VCaP (cell line): Measurements from ENCODE around the gene WWOX.

Source experiments
- H3K27ac ChIP-seq: fragments of 450-650 bp; 2 replicates; pipeline ENCODE4 v1.5.1; 2017
- CTCF ChIP-seq: fragments of 450-650 bp; conservative IDR thresholded peaks from 2 replicates; pipeline ENCODE4 v1.5.1; 2017; ENCODE audit warnings: mild to moderate bottlenecking, moderate library complexity

The WWOX gene

GRCh38 chr16:79021991-79022630 lies 922.7 kb downstream of the WWOX start:
- no peak overlapping the region for H3K27ac ChIP-seq
- no peak for TF ChIP-seq CTCF

- TF ChIP-seq CTCF, result no peak
- H3K27ac ChIP-seq, result no peak overlapping the region
Measured at GRCh38 chr16:79026117-79026516, 926.7 kb downstream of the WWOX start.

DNA sequence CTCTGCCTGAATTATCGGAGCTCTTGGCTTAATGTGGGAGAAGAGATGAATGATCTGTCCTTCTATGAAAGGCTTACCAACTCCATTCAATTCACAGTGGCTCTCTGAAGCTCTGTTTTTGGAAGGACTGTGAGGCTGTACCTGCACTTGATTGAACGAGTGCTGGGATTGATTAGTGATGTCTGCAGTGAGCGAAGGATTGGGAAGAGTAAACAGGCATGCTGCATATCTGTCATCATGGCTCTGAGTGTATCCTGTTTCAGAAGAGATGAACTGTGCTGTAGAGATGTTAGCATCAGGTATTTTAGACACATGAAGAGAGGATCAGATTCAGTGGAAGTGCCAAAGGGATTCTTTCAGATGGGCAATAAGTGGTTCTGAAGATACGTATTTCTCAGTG lies 937.1 kb downstream of the WWOX start:
- no peak overlapping the region for H3K27ac ChIP-seq
- no peak for TF ChIP-seq CTCF

DNA sequence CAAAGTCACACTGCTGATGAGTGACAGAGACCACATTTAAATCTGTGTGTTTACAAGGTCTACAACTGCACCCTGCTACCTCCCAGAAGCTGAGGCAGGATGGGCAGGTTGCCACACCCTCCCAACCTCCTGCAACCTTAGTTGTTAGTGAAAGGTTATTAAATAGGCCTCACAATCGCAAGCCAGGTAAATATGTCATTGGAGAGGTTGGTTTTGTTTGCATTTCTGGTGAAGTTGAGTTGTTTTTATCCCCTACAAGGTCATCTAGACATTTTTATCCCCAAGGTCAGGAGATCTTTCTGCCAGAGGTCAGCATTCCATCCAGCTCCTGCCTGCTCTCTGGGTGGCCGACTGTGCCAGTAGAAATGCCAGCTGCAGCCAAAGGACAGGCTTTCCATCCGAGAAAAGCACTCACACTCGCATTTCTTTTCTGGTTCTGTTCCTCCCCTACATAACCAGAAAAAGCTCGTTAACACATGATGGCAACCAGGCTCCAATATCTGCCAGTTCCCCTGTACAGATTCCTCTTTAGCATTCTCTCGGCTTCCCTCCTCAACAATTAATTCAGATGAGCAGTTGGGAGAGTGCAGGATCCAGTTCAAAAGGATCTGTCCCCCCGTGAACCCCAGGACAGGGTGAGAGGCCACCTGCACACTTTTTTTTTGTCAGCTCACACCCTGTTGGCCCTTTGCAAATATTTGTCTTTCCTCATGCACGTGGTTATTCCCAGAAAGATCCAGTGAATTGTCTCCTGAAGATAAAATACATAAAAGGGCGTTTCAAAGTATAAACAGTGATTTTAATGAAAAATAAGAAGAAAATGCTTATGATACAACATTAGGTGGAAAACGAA lies 938.3 kb downstream of the WWOX start:
- no peak for TF ChIP-seq CTCF

DNA sequence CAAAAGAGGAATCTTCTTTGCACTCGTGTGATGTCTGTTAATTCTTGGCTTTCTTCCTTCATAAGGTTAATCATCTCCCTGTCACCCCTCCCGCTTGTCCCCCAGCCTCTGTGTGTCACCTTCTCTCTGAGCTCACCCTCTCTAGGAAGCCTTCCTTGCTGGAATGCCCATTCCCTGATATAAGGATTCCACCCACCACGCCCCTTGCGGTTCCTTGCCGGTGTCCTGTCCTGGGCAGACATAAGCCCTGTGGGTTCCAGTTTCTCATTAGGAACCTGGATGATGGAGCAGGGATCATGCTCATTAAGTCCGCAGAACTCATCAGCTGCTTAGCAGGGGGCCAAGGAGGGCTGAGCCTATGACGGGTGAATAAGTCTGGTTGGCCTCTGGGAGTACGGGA lies 941.8 kb downstream of the WWOX start:
- no peak for TF ChIP-seq CTCF
- H3K27ac ChIP-seq, result no peak overlapping the region

More for the DNA sequence above, 938.3 kb downstream of the WWOX start:
- no peak overlapping the region for H3K27ac ChIP-seq

- TF ChIP-seq CTCF, result no peak
- no peak overlapping the region for H3K27ac ChIP-seq
Measured at GRCh38 chr16:79042141-79042540, 942.7 kb downstream of the WWOX start.

- TF ChIP-seq CTCF, result no peak
- no peak overlapping the region for H3K27ac ChIP-seq
Measured at GRCh38 chr16:79042886-79043285, 943.4 kb downstream of the WWOX start.
